Erythroblast (primary cell): Measurements from ENCODE around the gene FOXS1.

Experiments
- GATA1 ChIP-seq: IDR thresholded peaks from 2 replicates; pipeline ENCODE4 v1.6.1; 2011; ENCODE audit warnings: low read depth, mild to moderate bottlenecking, control low read depth, low read length, moderate library complexity
- POLR2A ChIP-seq: IDR thresholded peaks from 2 replicates; pipeline ENCODE4 v1.6.1; 2011; ENCODE audit warnings: mild to moderate bottlenecking, low read length

DNA sequence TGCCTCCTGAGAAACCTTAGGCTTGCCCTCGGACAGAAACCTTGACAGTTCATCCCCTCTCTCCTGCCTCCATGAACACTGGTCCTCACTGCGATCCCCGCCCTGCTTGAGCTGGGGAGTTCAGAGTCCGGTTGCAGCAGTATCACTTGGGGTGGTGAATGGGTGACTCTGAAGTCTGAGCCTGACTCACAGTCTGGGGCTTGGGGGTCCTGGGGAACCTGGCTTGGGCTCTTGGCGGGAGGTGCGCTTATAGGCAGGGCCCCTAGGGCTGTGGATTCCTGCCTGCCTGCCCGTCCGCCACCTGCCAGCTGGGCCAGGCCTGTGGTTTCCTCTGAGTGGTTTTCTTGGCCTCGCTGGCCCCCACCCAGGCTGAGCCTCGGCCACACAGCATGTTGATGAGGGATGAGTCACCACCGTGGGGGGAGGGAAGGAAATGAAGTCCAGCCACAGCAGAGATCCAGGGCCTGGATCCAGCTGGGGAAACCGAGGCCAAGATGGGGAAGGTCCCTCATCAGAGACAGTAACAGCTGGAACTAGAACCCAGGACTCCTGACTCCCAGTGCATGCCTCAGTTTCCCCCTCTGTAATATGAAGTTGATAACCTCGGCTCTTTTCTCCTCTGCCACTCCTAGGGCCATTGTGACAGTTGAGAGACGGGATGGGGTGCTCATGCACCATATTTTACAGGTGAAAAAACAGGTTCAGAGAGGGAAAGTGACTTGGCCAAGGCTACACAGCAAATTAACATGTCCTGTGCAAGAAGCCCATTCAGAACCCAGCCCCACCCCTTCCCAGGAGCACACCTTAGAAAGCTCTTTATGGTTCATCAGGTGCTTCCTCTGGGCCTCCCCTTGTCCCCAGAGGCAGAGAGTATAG, 9.2 kb downstream of the FOXS1 start:
- no peak for TF ChIP-seq POLR2A
- TF ChIP-seq GATA1 = no peak
